Mucosa of gallbladder (tissue), 1 donor: ENCODE data around the gene GPAT2. TPM values are rescaled to one million over a fixed set of nuclear protein-coding genes. Genes with fewer than 3 reads are reported as not detected.
"Not testable (repeated sequence)": the region's sequence is repeated elsewhere in the genome, so short reads cannot be mapped to it uniquely, and the experiment has no call there.

Experiments
- DNase-seq: peaks from one replicate; pipeline ENCODE4 v3.0.0-alpha.2; 2020; ENCODE audit warnings: low spot score
- total RNA-seq: library from RNA; stranded (reverse); gene quantifications from one replicate; pipeline ENCODE4 v1.2.1, GENCODE V29; 2021
- donor health status: DM: no; HTN: no; CAD: no.

Gene GPAT2, protein sequence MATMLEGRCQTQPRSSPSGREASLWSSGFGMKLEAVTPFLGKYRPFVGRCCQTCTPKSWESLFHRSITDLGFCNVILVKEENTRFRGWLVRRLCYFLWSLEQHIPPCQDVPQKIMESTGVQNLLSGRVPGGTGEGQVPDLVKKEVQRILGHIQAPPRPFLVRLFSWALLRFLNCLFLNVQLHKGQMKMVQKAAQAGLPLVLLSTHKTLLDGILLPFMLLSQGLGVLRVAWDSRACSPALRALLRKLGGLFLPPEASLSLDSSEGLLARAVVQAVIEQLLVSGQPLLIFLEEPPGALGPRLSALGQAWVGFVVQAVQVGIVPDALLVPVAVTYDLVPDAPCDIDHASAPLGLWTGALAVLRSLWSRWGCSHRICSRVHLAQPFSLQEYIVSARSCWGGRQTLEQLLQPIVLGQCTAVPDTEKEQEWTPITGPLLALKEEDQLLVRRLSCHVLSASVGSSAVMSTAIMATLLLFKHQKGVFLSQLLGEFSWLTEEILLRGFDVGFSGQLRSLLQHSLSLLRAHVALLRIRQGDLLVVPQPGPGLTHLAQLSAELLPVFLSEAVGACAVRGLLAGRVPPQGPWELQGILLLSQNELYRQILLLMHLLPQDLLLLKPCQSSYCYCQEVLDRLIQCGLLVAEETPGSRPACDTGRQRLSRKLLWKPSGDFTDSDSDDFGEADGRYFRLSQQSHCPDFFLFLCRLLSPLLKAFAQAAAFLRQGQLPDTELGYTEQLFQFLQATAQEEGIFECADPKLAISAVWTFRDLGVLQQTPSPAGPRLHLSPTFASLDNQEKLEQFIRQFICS
- 3.0 TPM for total RNA-seq

DNA sequence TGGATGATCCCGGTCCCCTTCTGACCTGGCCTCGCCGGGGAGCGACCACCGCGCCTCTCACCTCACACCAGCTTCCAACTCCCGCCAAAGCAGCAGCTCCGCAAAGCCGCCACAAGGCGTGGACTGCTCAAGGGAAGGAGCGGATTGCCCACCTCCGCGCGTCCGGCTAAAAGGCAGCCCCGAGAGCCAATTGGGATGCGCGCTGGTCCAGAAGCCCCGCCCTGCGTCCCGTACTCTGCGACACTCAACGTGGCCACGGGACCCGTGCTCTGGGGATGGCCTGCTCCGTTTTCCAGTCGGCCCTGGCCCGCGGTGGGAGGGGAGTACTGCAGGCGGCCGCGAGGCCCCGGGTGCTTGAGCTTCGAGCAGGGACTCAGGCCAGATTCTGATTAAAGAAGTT, at the start of gene GPAT2:
Gene GPAT2 (minus strand): TSS at position 125 of the 400 bp plus-strand sequence. CDS start 2,557 bp downstream, outside the sequence.
- DNase-seq, result not testable (repeated sequence)

DNA sequence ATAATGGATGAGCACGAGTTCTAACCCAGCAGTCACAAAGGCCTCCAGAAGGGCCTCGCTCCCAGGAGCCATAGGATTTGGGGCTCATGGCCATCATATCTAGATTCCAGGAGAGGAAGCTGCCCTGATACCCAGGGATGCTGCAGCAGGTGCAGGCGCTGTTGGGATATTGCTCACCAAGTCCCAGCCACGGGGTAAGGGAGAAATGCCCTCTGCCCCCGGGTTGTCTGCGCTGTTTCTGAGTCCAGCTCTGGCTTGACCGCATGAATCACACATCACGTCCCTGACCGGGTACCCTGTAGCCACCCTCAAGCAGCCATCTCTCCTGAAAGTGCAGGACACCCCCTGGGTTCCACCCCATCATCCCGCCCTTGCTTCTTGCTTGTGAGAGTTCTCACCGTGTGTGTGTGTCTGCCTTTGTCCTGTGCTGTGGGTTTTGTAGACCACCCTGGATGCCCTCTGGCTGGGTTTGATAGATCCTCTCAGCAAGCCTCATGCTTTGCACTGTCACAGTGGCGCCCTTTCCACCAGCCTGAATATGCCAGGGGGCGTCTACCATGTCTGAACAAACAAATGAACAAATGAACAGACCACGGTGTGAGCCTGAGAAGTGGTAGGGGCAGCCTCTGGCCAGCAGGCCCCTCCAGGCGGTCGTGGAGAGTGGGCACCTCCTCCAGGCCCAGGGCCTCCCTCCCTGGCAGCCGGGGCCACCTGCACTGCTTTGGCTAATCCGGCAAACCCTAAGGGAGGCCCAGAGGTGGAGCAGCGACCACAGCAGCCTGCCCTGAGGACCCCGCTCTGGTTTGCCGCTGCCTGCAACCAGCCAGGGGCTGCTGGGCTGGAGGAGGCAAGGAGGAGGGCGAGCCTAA, 49.5 kb upstream of the GPAT2 start:
- no peak for DNase-seq

DNA sequence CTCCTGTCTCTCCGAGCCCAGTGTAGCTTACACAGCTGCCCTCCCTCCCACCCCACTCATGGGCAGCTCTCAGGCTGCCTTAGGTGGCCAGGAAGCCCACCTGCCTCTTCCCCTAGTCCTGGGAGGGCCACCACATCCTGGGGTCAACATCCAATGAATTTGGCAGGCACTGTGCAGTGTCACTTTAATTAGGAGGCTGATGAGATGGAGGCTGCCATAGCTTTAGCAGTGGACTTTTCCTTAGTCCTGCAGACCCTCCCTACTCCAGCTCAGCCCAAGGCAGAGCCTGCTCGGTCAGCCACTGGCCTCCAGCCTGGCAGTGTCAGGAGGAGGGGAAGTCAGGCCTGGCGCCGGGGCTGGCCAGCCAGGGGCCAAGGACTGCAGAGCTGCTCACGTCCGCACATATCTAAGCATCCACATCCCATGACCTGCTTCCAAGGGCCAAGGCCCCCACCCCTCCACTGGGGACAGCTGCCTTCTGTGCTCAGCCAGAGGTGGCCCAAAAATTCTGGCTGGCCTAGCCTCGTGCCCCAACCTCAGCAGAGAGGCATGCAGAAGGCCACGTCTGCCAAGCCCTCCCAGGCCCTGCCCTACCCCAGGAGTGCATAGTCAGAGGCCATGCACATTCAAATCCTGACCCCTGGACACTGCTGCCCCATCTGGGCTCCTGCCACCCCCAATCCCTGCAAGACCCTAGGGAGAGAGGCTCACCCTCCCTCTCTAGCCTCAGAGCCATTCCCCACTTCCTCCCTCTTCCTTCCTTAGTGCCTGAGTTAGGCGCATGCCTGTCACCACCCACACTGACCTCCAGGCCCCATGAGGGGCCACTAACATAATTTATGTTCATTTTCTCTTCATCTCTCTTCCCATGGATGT, 48.6 kb upstream of the GPAT2 start:
- no peak for DNase-seq

DNA sequence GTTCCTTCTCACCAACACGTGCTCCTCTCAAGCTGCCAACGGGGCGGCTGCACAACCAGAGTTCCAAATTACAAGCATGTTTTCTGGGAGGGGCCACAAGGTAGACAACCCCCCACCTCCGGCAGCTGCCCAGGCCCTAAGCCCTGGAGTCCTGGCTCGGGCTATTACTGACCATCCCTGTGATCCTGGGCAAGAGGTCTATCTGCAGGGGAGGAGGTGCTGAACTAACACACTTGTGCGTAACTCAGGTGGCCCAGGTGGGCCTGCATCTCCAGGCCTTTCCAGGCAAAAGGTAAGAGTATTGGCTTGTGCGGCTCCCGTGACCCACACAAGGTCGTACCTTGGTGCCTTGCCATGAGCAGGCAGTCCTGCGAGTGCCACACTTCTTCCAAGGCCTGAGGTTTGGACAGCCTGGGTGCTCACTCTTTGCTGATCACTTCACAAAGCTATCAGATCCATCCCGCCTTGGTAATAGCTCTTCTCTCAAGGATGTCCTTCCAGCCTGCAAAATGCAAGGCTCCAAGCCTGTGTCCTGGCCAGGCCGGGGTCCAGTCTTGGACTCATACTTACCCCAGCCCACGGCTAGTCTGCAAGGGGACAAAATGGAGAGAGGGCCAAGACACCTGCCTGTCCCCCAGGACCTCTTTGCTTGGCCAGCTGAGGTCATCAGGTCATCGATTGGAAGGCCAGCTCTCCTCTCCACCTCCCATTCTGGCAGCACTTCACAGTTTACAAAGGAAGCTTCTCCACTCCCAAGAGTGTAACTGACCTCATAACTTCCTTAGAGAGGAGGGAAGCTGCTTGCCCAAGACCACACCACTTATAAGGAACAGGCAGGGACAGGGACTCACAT, 47.7 kb upstream of the GPAT2 start:
- no peak for DNase-seq

DNA sequence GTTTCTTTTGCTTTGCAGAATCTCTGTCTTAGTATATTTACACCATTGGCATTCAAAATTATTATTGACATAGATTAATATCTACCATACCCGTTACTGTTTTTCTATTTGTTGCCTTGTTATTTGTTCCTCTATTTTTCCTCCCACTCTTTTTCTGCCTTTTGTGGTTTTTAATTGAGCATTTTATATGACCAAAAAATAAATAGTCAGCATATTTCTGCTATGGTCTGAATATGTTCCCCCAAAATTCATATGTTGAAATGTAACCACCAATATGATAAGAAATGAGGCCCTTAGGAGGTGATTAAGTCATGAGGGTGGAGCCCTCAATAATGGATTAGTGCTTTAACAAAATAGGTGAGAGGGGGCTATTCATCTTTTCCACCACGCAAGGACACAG, 46.3 kb upstream of the GPAT2 start:
- DNase-seq, result no peak

DNA sequence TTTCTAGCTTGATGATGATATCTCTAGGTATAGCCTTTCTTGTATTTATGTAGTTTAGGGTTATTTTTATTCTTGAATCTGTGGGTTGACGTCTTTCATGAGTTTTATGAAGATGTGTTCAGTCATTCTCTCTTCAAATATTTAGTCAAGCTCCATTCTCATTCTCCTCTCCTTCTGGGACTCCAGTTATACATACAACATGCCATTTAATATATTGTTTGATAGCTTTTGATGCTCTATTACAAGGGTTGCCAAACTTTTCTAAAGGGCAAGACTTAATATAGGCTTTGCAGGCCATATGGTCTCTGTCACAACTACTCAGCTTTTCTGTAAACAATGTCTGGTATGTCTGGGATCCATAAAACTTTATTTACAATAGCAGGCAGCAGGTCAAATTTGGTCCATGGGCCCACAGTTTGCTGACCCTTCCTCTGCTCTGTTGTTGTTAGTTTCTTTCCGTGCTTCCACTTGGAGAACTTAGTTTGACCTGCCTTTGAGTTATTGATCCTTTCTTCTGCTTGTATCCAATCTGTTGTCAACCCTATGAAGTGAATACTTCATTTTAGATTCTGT, 40.6 kb upstream of the GPAT2 start:
- DNase-seq, result no peak

DNA sequence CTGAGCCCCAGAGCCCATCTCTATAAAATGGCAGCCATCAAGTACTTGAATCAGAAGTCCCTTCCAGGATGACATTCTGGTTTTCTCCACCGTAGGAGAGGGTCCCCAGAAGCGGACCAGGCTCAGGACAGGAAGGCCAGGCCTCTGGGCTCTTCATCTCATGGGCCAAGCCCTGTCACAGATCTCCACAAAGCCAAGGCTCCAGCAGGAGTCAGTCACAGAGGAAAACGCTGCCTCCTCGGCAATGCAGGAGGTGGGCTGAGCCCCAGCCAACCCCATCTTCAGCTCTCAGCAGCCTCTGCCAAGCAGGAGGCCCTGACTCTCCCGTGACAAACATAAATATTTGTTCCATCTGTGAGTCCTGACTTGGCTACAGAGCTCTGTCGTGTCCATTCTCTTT, 39.4 kb upstream of the GPAT2 start:
- no peak for DNase-seq

DNA sequence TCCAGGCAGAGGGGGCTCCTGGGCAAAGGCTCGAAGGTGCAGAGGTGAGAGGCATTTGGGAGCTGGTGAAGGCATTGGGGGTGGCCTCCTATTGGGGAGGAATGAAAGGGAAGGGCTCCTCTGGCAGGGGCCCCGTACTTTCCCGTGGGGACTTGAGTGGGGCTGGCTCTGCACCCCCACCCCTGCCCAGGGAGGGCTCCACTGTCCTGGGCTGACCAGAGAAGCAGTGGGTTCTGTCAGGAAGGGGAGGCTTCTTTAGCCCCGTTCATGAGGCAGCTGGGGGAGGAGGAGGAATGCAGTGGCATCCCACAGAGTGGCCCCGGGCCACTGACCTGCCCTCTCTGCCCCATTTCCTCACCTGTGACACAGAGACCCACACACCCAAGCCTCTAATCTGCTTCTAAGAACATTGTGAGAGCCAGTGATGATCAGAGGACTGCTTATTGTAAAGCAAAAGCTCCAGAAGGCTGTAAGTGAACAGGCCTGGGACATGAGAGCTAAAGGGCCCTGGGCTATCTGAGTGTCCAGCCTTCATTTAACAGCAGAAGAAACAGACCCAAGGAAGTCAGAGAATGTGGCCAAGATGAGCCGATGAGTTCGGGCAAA, 38.6 kb upstream of the GPAT2 start:
- DNase-seq, result no peak

DNA sequence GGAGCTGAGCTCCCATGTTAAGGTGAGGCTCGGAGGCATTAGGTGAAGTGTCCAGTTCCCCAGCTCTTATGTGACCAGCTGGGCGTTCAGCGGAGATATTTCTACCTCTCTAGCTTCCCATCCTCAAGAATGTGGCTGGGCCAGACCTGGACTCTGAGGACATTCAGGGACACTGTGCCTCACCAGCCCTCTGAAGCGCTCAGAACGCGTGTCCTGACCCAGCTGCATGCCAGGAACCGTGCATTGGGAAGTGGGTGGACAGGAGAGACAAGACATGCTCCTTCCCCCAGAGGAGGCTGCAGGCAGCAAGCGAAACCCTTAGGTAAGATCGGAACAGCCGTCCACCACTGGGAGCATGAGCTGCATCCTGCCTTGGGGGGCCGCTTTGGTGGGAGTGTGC, 38.0 kb upstream of the GPAT2 start:
- DNase-seq, result no peak

DNA sequence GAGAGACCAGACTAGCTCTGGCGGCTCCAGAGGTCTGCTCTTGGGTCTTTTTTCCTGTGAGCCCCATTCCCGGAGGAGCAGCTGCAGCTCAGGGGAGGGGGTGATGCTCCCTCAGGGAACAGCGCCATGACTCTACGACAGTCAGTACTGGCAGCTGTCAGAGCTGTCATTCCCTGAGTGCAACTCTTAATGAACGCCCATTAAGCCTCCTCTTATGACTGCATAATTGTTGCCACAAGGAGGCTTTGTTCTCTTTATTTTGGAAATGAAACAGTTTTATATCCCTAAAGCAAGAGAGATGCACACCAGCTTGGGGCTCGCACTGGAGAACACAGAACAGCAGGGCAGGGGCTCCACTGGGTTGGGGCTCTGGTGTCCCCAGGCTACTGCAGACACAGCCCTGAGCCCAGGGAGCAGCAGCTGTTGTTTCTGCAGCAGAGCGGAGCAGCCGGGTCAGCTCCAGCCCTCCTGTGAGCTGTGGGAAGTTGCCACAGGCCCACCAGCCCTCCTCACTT, 37.3 kb upstream of the GPAT2 start:
- not testable (repeated sequence) for DNase-seq

DNA sequence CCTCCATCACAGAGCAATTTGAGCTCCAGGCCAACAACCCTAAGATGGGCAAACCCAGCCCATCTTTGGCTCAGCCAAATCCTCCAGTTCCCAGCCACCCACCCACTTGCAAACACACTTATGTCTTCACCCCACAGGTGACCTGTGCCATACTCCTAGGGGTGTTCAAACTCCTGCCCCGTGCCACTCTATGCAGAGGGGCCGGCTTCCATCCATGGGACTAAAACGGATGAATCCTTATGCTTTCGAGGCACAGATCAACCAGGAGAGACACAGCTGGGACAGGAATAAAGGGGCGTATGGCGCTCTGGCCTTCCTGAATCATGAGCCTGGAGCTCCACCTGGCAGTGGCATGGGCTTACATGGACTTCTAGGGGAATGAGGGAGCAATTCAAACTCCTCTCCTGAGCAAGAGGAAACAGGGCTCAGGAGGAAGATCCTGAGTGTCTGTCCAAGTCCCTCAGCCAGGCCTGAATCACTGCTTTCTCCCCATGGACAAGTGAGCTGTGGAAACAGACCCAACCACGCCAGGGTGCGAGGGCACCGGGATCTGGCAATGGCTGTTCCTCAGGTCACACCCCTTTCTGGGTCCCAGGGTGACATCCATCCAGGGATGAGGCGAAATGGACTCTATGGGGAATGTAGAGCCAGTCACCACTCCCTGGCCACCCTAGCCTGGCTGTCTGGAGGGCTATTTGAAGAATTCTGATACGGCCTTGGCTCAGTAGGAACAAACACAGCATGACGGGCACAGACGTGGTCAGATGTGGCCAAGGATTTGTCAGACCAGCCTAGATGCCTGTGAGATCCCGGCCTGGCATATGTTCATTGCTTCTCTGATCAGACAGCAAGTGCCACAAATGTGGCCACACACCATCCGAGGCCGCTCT, 36.6 kb upstream of the GPAT2 start:
- DNase-seq, result not testable (repeated sequence)

DNA sequence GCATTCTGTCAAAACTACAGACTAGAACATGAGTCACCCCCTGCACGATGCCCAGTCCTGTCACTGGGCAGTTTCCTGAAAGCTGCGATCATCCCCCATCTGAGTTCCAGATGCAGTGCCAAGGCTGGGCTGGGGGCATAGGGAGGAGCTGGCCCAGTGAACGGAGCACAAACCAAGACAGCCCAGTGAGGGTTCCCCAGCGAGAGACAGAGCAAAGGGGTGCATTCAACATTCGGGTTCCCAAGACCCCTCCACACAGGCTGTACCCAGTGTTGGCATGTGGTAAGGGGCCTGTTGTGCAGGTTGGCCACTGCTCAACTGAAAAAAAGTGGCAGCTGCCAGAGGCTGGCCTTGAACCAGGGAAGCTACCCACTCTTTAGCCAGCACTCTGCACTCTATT, 35.6 kb upstream of the GPAT2 start:
- not testable (repeated sequence) for DNase-seq

DNA sequence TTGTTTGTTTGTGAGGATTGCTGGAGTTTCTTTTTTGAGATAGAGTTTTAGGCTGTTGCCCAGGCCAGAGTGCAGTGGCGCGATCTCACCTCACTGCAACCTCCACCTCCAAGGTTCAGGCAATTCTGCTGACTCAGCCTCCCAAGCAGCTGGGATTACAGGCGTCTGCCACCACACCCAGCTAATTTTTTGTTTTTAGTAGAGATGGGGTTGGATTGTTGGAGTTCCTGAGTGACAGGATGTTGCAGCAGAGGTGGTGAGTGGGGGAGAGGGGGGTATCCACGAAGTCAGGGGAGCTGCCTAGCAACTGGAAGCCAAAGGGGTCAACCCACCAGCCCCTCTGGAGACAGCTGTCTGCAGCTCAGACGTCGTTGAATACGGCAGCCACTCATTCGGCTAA, 35.2 kb upstream of the GPAT2 start:
- not testable (repeated sequence) for DNase-seq

DNA sequence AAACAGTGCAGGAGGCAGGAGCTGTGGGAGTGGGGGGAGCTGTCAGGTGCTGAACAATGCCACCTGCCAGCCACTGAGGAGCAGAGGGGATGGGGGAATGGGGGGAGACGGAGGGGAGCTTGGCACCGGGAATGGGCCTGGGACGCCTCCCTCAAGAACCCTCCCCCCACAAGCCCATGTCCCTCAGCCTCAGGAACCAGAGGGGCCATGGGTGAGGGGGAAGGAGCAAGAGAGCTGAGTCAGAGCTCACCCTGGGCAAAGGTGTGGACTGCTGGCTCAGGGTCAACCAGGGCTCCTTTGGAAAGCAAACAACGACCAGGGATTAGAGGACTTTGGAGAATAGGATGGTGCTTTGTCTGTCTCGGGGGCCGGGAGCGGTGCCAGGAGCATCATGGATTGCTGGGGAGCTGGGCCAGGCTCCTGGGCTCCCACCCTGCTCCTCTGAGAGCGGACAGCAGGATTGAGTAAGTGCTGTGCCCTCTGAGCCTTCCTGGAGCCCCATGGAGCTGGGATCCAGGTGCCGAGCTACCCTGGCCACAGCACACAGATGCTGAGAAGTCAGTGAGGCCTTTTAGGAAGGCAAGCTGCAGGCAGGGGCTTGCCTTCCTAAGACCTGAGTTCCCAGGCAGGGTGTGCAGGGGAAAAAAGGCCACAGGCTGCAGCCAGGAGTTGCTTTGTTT, 33.3 kb upstream of the GPAT2 start:
- not testable (repeated sequence) for DNase-seq

DNA sequence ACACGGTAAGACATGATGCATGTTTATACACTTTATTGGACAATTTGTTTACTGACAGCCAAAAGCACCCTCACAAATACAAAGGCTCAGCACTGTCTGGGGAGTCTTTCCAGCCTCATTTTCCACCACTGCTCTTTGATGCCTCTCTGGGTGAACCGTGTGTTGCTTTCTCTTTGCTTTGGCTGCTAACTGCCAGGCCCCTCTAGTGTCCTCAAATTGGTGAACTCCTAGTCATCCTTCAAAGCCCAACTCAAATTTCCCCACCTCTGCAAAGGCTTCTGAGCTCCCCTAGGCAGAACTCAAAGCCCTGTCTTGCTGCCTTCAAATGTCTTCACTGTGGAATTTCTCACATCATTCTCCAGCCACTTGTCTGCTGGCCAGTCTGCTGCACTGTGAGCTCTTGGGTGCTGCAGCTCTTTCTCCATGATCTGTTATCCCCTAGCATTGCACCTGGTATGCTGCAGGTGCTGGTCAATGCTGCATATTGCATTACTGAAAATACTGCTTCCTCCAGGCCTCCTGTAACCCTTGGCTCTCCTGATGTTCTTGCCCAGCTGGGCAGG, 32.5 kb upstream of the GPAT2 start:
- DNase-seq, result not testable (repeated sequence)

DNA sequence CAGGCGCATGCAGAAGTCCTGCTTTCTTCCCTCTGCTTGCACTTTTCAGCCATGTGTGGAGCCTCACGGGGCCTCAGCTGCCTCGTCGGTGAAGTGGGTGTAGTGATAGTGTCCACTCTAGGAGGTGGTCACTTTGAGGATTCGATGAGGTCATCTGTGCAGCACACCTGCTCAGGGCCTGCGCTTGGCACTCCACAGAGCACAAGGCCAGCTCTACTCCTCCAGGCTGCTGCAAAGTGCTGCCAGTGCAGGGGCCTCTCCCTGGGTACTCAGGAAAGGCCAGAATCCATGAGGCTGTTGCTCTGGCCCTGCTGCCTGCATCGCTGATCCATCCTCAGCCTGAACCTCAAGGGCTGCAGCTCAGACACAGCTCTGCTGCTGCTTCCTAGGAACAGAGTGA, 31.8 kb upstream of the GPAT2 start:
- DNase-seq, result not testable (repeated sequence)

DNA sequence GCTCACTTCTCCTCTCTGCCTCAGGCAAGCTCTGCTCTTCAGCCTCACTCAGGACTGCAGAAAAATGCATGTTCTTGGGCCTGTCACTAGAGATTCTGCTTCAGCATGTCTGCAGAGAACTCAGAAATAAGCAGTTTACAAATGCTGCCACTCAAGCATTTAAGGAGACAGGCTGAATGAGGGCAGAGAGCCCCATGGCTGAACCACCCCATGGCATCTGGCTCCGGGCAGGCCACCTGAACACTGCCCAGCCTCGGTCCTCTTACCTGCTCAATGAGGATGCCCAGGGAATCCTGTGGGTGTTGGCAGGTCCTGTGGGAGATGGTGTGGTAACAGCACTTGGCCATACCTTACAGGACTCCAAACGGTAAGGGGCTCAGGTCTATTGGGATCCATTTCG, 31.2 kb upstream of the GPAT2 start:
- not testable (repeated sequence) for DNase-seq
